ENCODE data around the gene LHPP. TPM values are rescaled to one million over a fixed set of nuclear protein-coding genes. Genes with fewer than 3 reads are reported as not detected.

Gene LHPP
- total RNA-seq, 1 donor from 2014 or later, result 35.9 TPM

GRCh38 chr10:124655191-124656112, 193.8 kb downstream of the LHPP start:
- DNase-seq (ENCODE audit: low spot score), result no peak

GRCh38 chr10:124656113-124656490, 194.5 kb downstream of the LHPP start:
- no peak for DNase-seq (ENCODE audit: low spot score)

- no peak for DNase-seq (ENCODE audit: low spot score)
Measured at GRCh38 chr10:124656541-124656940, 194.9 kb downstream of the LHPP start.

- DNase-seq (ENCODE audit: low spot score), result peak; percentile 44
Measured at GRCh38 chr10:124657806-124658205, 196.2 kb downstream of the LHPP start.

- no peak for DNase-seq (ENCODE audit: low spot score)
Measured at GRCh38 chr10:124658591-124659242, 197.1 kb downstream of the LHPP start.

- DNase-seq (ENCODE audit: low spot score), result no peak
Measured at GRCh38 chr10:124659380-124659779, 197.8 kb downstream of the LHPP start.

- DNase-seq (ENCODE audit: low spot score), result no peak
Measured at GRCh38 chr10:124660404-124661125, 198.9 kb downstream of the LHPP start.

- DNase-seq (ENCODE audit: low spot score), result no peak
Measured at GRCh38 chr10:124661660-124662180, 200.1 kb downstream of the LHPP start.

- DNase-seq (ENCODE audit: low spot score), result no peak
Measured at GRCh38 chr10:124663228-124663627, 201.6 kb downstream of the LHPP start.

Other genes with a start within 250 kb of the LHPP start
- 133 TPM for gene OAT, start 42.9 kb upstream of the LHPP start, total RNA-seq
- gene NKX1-2, start 11.8 kb upstream of the LHPP start, total RNA-seq, result 0.09 TPM